SK-N-SH (cell line): ENCODE results near the gene GPT2. TPM values are rescaled to one million over a fixed set of nuclear protein-coding genes. Genes with fewer than 3 reads are reported as not detected.

Experiments
- CTCF ChIA-PET: fragments of 300-600, 350-600 bp; formaldehyde crosslinking; extraction: SDS; loops from one replicate; lab custom pipeline; 2021; lab: Yijun Ruan, JAX
- POLR2A ChIA-PET: fragments of 350-600 bp; sonication (Branson Sonifier 250); formaldehyde crosslinking; extraction: SDS; loops from one replicate; lab custom pipeline; 2020; ENCODE audit warnings: antibody characterized with exemption, inconsistent platforms; lab: Yijun Ruan, JAX
- DNase-seq: peaks from one replicate; pipeline ENCODE4 v3.0.0; 2012
- H2AFZ ChIP-seq: fragments of 200-600 bp; sonication (generic); 2 replicates; pipeline ENCODE4 v1.8.1; 2016; ENCODE audit warnings: antibody characterized with exemption, mild to moderate bottlenecking, low read depth
- H3F3A ChIP-seq: fragments of 200-600 bp; sonication (generic); replicated peaks from 2 replicates; pipeline ENCODE3; 2016; ENCODE audit warnings: antibody characterized with exemption, mild to moderate bottlenecking; ENCODE audit not compliant: insufficient read depth
- H3K27ac ChIP-seq, 2 experiments: fragments of 200-500 bp in 1 of 2; fragments of 200-600 bp in 1 of 2; sonication (Bioruptor generic) in 1 of 2; sonication (generic), shearing (Covaris generic) in 1 of 2; 2 replicates each; pipeline versions ENCODE4 v1.5.1 to v1.6.1; 2014 to 2016; ENCODE audit warnings: low read depth in 2 of 2, inconsistent platforms in 1 of 2, low read length in 1 of 2, mild to moderate bottlenecking in 1 of 2, mixed read lengths in 1 of 2
- H3K27me3 ChIP-seq: fragments of 200-600 bp; sonication (generic), shearing (Covaris generic); 2 replicates; pipeline ENCODE4 v1.6.1; 2016; ENCODE audit warnings: mixed run types; ENCODE audit not compliant: insufficient read depth
- H3K36me3 ChIP-seq, 2 experiments: fragments of 200-500 bp in 1 of 2; fragments of 200-600 bp in 1 of 2; sonication (Bioruptor generic) in 1 of 2; sonication (generic) in 1 of 2; replicated peaks in 1 of 2; 2 replicates each; pipeline versions ENCODE3 to v1.5.1; 2014 to 2016; ENCODE audit warnings: low read length in 1 of 2, mild to moderate bottlenecking in 1 of 2; ENCODE audit not compliant: insufficient read depth in 2 of 2, control insufficient read depth in 1 of 2
- H3K4me1 ChIP-seq, 2 experiments: fragments of 200-500 bp in 1 of 2; fragments of 200-600 bp in 1 of 2; sonication (Bioruptor generic) in 1 of 2; sonication (generic), shearing (Covaris generic) in 1 of 2; 2 replicates each; pipeline versions ENCODE4 v1.5.1 to v1.6.1; 2014 to 2016; ENCODE audit warnings: low read depth in 1 of 2, low read length in 1 of 2, mixed run types in 1 of 2; ENCODE audit not compliant: insufficient read depth in 2 of 2, control insufficient read depth in 1 of 2
- H3K4me2 ChIP-seq: fragments of 200-600 bp; sonication (generic), shearing (Covaris generic); 2 replicates; pipeline ENCODE4 v1.6.1; 2017; ENCODE audit warnings: mixed run types
- H3K4me3 ChIP-seq, 2 experiments: fragments of 200-500 bp in 1 of 2; fragments of 200-600 bp in 1 of 2; sonication (Bioruptor generic) in 1 of 2; sonication (generic), shearing (Covaris generic) in 1 of 2; 2 replicates each; pipeline versions ENCODE4 v1.5.1 to v1.8.1; 2014 to 2016; ENCODE audit warnings: low read depth in 2 of 2, inconsistent platforms in 1 of 2, low read length in 1 of 2, mild to moderate bottlenecking in 1 of 2, mixed read lengths in 1 of 2, moderate library complexity in 1 of 2
- H3K79me2 ChIP-seq: fragments of 200-600 bp; sonication (generic); 2 replicates; pipeline ENCODE4 v1.8.1; 2017; ENCODE audit warnings: mild to moderate bottlenecking; ENCODE audit not compliant: insufficient read depth
- H3K9ac ChIP-seq: fragments of 200-600 bp; sonication (generic); 2 replicates; pipeline ENCODE4 v1.6.1; 2017; ENCODE audit warnings: mixed run types
- H3K9me2 ChIP-seq: fragments of 200-600 bp; sonication (generic); 2 replicates; pipeline ENCODE4 v1.6.1; 2017; ENCODE audit warnings: mixed run types
- H3K9me3 ChIP-seq: fragments of 200-600 bp; sonication (generic); 2 replicates; pipeline ENCODE4 v1.6.1; 2017; ENCODE audit warnings: mixed run types, mild to moderate bottlenecking, moderate library complexity
- H4K20me1 ChIP-seq: fragments of 200-600 bp; sonication (generic); 2 replicates; pipeline ENCODE4 v1.6.1; 2017; ENCODE audit warnings: mild to moderate bottlenecking, mixed run types; ENCODE audit not compliant: insufficient read depth
- CHD2 ChIP-seq: fragments of 150-350 bp; IDR thresholded peaks from 2 replicates; pipeline ENCODE4 v1.6.1; 2018; ENCODE audit warnings: low read length; ENCODE audit not compliant: partially characterized antibody
- ELF1 ChIP-seq: IDR thresholded peaks from 2 replicates; pipeline ENCODE4 v1.4.0; 2012
- EZH2phosphoT487 ChIP-seq: fragments of 200-600 bp; sonication (generic); IDR thresholded peaks from 2 replicates; pipeline ENCODE4 v1.6.1; 2017; ENCODE audit warnings: low read depth, mixed run types, mild to moderate bottlenecking, antibody characterized with exemption, moderate library complexity, borderline replicate concordance
- FOXJ3 ChIP-seq: sonication (generic); formaldehyde crosslinking; IDR thresholded peaks from 2 replicates; pipeline ENCODE4 v1.5.1; 2020; ENCODE audit warnings: mild to moderate bottlenecking, missing genetic modification reagents
- FOXM1 ChIP-seq: IDR thresholded peaks from 2 replicates; pipeline ENCODE4 v1.4.0; 2012; ENCODE audit warnings: low read depth, mild to moderate bottlenecking
- MEF2A ChIP-seq: IDR thresholded peaks from 2 replicates; pipeline ENCODE4 v1.4.0; 2012; ENCODE audit warnings: low read depth, borderline replicate concordance
- RCOR1 ChIP-seq: fragments of 150-350 bp; IDR thresholded peaks from 2 replicates; pipeline ENCODE4 v1.6.1; 2017; ENCODE audit warnings: antibody characterized with exemption, low read length
- REST ChIP-seq: IDR thresholded peaks from 2 replicates; pipeline ENCODE4 v1.6.1; 2012; ENCODE audit warnings: mild to moderate bottlenecking, low read depth, low read length, moderate library complexity
- RXRA ChIP-seq: IDR thresholded peaks from 2 replicates; pipeline ENCODE4 v1.4.0; 2012; ENCODE audit warnings: low read depth, mild to moderate bottlenecking, borderline replicate concordance
- SMC3 ChIP-seq: IDR thresholded peaks from 2 replicates; pipeline ENCODE4 v1.6.1; 2012; ENCODE audit warnings: low read depth, low read length, improper control_type of control experiment
- TEAD4 ChIP-seq: IDR thresholded peaks from 2 replicates; pipeline ENCODE4 v1.4.0; 2012; ENCODE audit warnings: mild to moderate bottlenecking, borderline replicate concordance; ENCODE audit not compliant: insufficient read depth
- ZBTB33 ChIP-seq: IDR thresholded peaks from 2 replicates; pipeline ENCODE4 v1.4.0; 2012; ENCODE audit warnings: low read depth, borderline replicate concordance
- WGBS: methylation state at CpG from one replicate; pipeline ENCODE4 v1.1.6; 2017; ENCODE audit warnings: low lambda C conversion rate; 5-methylcytosine and 5-hydroxymethylcytosine counted together
- polyA plus RNA-seq, 3 experiments: library from polyadenylated mRNA; depleted of rRNA; stranded (reverse); fragments of >200 nt; gene quantifications; 2 replicates each; pipeline ENCODE4 v1.2.3, GENCODE V29; 2012

Gene GPT2
- polyA plus RNA-seq, 1 of the 3 experiments (the other 2 are of a cell fraction): 19.9 TPM

DNA sequence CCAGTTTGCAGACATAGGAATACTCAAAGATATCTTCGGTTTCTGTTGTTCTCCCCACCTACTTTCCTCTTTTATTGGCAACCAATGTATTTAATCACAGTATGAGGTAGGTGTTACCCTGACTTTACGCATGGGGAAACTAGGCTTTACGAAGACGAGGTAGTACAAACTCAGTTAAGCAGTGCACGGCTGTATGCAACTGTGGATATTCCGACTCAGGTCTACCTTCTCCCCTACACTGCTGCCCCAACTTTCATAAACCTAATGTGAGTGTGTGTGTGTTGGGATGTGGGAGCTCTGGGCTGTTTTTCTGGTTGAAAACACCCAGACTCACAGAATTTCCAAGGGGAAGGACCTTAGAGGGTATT, 1.2 kb upstream of the GPT2 start:
- H3K9me3 ChIP-seq: no peaks in the 10 kb centered on the region
- H3K4me1 ChIP-seq: peaks cover 11 to 25% of the 10 kb centered on the region in 2 experiments; a peak in 2 of 4 replicates
- POLR2A ChIA-PET: no interaction called here
- CTCF ChIA-PET: interaction anchor here (0.6 to 5.4 kb wide), 6 partner anchors 10 to 44 kb away, joined by 3 to 27 read pairs (median 6); no protein-coding TSS in a partner anchor
- TF ChIP-seq MEF2A (no peak), RXRA (no peak), SMC3 (no peak), REST (no peak), CHD2 (no peak)
- no peak overlapping the region for H3K9ac ChIP-seq
- H3K4me2 ChIP-seq: no peak overlapping the region
- no peaks in the 10 kb centered on the region for H3K27me3 ChIP-seq
- no peaks in the 10 kb centered on the region for H3K9me2 ChIP-seq
- WGBS: 96% methylated on average over 6 of the region's 6 CpGs
- no peak overlapping the region for H3K4me3 ChIP-seq
- H4K20me1 ChIP-seq: no peaks in the 10 kb centered on the region
- no peak for DNase-seq
- H3K27ac ChIP-seq: no peak overlapping the region
- peaks cover 0 to 3% of the 10 kb centered on the region in 2 experiments for H3K36me3 ChIP-seq
- H3K79me2 ChIP-seq: peaks cover 30% of the 10 kb centered on the region
- no peaks in the 10 kb centered on the region for H3F3A ChIP-seq
- H2AFZ ChIP-seq: peak overlapping the region; percentile 96; the same call in 1 of the 2 replicates

DNA sequence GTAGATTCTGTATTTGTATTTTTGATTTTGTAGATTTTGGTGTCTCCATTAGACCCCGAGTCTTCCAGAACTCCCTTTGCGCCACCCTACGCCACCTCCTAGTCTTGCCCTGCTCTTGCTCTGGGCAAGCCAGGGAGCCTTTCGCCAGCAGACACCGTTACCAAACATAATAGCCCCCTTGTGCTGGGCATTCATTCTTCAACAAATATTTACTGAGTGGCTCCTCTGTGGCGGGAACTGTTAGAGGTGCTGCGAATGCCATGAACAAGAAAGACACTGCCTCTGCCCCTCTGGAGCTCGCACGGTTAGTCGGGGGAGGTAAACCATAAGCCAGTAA, 841 bp upstream of the GPT2 start:
- H3K4me3 ChIP-seq: peak overlapping the region; percentile 84 to 88
- no peaks in the 10 kb centered on the region for H3F3A ChIP-seq
- POLR2A ChIA-PET: no interaction called here
- peaks cover 0 to 3% of the 10 kb centered on the region in 2 experiments for H3K36me3 ChIP-seq
- H3K9ac ChIP-seq: peak overlapping the region; percentile 71
- H4K20me1 ChIP-seq: no peaks in the 10 kb centered on the region
- no peaks in the 10 kb centered on the region for H3K27me3 ChIP-seq
- DNase-seq: no peak
- 61% methylated on average over 10 of the region's 10 CpGs for WGBS
- peak overlapping the region; percentile 90 for H3K4me2 ChIP-seq
- H3K27ac ChIP-seq: peak overlapping the region; percentile 58 to 90; a peak in 3 of 4 replicates
- H3K79me2 ChIP-seq: peaks cover 34% of the 10 kb centered on the region
- no peaks in the 10 kb centered on the region for H3K9me2 ChIP-seq
- H2AFZ ChIP-seq: peak overlapping the region; percentile 96
- no peaks in the 10 kb centered on the region for H3K9me3 ChIP-seq
- TF ChIP-seq ELF1 (no peak), FOXJ3 (CRISPR knock-in tag) (0 out of 2 replicates have a peak, but pooled peaks have one; percentile 4), ZBTB33 (no peak), TEAD4 (no peak), RXRA (no peak), FOXM1 (no peak), EZH2phosphoT487 (no peak), RCOR1 (no peak)
- CTCF ChIA-PET: interaction anchor here (0.9 to 5.4 kb wide), 5 partner anchors 10 to 127 kb away, joined by 3 to 27 read pairs (median 5); no protein-coding TSS in a partner anchor
- H3K4me1 ChIP-seq: peaks cover 11 to 25% of the 10 kb centered on the region in 2 experiments; a peak in 2 of 4 replicates
